Measurements from ENCODE around the gene VEGFB.

VEGFB gene

GRCh38 chr11:64260147-64260708 lies 25.8 kb downstream of the VEGFB start:
- H3K27me3 ChIP-seq (ENCODE audit: insufficient read depth, low read length, poor library complexity): no peaks in the 10 kb centered on the region
- H3K36me3 ChIP-seq (ENCODE audit: insufficient read depth, low read length): peaks cover 49% of the 10 kb centered on the region
- no peak for DNase-seq
- H3K9ac ChIP-seq (ENCODE audit: low read depth, low read length): no peak overlapping the region
- H3K9me3 ChIP-seq (ENCODE audit: insufficient read depth, low read length, severe bottlenecking): no peaks in the 10 kb centered on the region
- no peak overlapping the region for H3K27ac ChIP-seq (ENCODE audit: low read length)
- no peaks in the 10 kb centered on the region for H4K20me1 ChIP-seq (ENCODE audit: insufficient read depth, low read length)
- H3K4me2 ChIP-seq (ENCODE audit: insufficient read depth, low read length): no peak overlapping the region
- TF ChIP-seq, protein P1, sequence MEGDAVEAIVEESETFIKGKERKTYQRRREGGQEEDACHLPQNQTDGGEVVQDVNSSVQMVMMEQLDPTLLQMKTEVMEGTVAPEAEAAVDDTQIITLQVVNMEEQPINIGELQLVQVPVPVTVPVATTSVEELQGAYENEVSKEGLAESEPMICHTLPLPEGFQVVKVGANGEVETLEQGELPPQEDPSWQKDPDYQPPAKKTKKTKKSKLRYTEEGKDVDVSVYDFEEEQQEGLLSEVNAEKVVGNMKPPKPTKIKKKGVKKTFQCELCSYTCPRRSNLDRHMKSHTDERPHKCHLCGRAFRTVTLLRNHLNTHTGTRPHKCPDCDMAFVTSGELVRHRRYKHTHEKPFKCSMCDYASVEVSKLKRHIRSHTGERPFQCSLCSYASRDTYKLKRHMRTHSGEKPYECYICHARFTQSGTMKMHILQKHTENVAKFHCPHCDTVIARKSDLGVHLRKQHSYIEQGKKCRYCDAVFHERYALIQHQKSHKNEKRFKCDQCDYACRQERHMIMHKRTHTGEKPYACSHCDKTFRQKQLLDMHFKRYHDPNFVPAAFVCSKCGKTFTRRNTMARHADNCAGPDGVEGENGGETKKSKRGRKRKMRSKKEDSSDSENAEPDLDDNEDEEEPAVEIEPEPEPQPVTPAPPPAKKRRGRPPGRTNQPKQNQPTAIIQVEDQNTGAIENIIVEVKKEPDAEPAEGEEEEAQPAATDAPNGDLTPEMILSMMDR (IDR thresholded peaks at IDR 0.05; ENCODE audit: borderline replicate concordance, extremely low read depth, low read length, poor library complexity, severe bottlenecking): no peak
- TF ChIP-seq EZH2 (IDR thresholded peaks at IDR 0.05; ENCODE audit: borderline replicate concordance, low read depth, low read length, severe bottlenecking): no peak
- H3K79me2 ChIP-seq (ENCODE audit: insufficient read depth, low read length): no peaks in the 10 kb centered on the region
- H3K4me3 ChIP-seq (ENCODE audit: low read depth in 1 of 2, low read length in 2 of 2): no peak overlapping the region
- no peak overlapping the region for H2AFZ ChIP-seq (ENCODE audit: low read depth, low read length)
- H3K4me1 ChIP-seq (ENCODE audit: insufficient read depth, low read length): no peaks in the 10 kb centered on the region
- no peak for ATAC-seq (ENCODE audit: insufficient read depth, low read depth)

DNA sequence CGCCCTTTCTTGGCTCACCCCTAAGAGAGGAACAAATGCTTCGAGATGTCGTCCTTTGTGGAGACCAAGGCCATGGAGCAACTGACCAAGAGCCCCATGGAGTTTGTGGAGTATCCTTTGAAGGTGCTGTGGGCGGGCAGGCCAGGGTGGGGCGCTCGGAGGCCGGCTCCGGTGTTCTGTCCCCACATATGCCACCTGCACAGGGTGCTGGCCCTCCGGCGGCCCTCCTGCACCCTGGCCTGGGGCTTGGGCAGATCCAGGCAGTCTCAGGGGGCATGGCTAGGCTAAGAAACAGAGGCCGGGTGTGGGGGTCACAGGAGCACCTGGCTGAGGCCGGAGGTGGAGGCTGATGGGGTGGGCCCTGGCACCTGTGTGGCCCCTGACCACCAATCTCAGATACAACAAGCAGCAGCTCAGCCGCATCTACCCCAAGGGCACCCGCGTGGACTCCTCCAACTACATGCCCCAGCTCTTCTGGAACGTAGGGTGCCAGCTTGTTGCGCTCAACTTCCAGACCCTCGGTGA lies 27.2 kb downstream of the VEGFB start:
- no peaks in the 10 kb centered on the region for H3K79me2 ChIP-seq (ENCODE audit: insufficient read depth, low read length)
- ATAC-seq (ENCODE audit: insufficient read depth, low read depth): no peak
- DNase-seq: no peak
- H3K27me3 ChIP-seq (ENCODE audit: insufficient read depth, low read length, poor library complexity): no peaks in the 10 kb centered on the region
- H4K20me1 ChIP-seq (ENCODE audit: insufficient read depth, low read length): no peaks in the 10 kb centered on the region
- peaks cover 46% of the 10 kb centered on the region for H3K36me3 ChIP-seq (ENCODE audit: insufficient read depth, low read length)
- no peak overlapping the region for H3K4me3 ChIP-seq (ENCODE audit: low read depth in 1 of 2, low read length in 2 of 2)
- no peaks in the 10 kb centered on the region for H3K9me3 ChIP-seq (ENCODE audit: insufficient read depth, low read length, severe bottlenecking)
- H3K4me2 ChIP-seq (ENCODE audit: insufficient read depth, low read length): no peak overlapping the region
- H3K27ac ChIP-seq (ENCODE audit: low read length): no peak overlapping the region
- no peak overlapping the region for H2AFZ ChIP-seq (ENCODE audit: low read depth, low read length)
- no peaks in the 10 kb centered on the region for H3K4me1 ChIP-seq (ENCODE audit: insufficient read depth, low read length)
- TF ChIP-seq, protein P1 (IDR thresholded peaks at IDR 0.05; ENCODE audit: borderline replicate concordance, extremely low read depth, low read length, poor library complexity, severe bottlenecking): no peak
- TF ChIP-seq EZH2 (IDR thresholded peaks at IDR 0.05; ENCODE audit: borderline replicate concordance, low read depth, low read length, severe bottlenecking): no peak
- no peak overlapping the region for H3K9ac ChIP-seq (ENCODE audit: low read depth, low read length)

DNA sequence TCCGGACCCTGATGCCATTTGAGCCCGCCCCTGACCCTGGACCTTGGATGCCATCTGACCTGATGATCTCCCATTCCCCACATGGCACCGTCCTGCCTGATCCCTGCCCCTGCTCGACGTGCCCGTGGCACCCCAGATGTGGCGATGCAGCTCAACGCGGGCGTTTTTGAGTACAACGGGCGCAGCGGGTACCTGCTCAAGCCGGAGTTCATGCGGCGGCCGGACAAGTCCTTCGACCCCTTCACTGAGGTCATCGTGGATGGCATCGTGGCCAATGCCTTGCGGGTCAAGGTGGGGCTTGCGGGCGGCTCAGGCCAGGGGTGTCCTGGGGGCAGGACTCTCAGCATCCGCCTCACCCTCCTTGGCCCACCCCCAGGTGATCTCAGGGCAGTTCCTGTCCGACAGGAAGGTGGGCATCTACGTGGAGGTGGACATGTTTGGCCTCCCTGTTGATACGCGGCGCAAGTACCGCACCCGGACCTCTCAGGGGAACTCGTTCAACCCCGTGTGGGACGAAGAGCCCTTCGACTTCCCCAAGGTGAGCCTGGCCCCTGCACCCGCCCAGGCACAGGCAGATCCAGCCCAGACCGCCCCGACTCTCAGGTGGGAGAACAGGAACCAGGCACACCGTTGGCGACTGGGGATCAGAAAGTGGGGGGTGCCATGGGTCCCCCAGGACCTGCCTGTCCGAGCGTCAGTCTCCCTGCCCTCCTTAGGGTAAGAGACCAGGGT lies 28.1 kb downstream of the VEGFB start:
- H3K36me3 ChIP-seq (ENCODE audit: insufficient read depth, low read length): peaks cover 44% of the 10 kb centered on the region
- no peak for ATAC-seq (ENCODE audit: insufficient read depth, low read depth)
- no peaks in the 10 kb centered on the region for H3K4me1 ChIP-seq (ENCODE audit: insufficient read depth, low read length)
- no peaks in the 10 kb centered on the region for H3K79me2 ChIP-seq (ENCODE audit: insufficient read depth, low read length)
- no peak overlapping the region for H3K4me2 ChIP-seq (ENCODE audit: insufficient read depth, low read length)
- H3K4me3 ChIP-seq (ENCODE audit: low read depth in 1 of 2, low read length in 2 of 2): no peak overlapping the region
- no peak overlapping the region for H3K9ac ChIP-seq (ENCODE audit: low read depth, low read length)
- no peak overlapping the region for H2AFZ ChIP-seq (ENCODE audit: low read depth, low read length)
- no peak for DNase-seq
- no peaks in the 10 kb centered on the region for H3K9me3 ChIP-seq (ENCODE audit: insufficient read depth, low read length, severe bottlenecking)
- H4K20me1 ChIP-seq (ENCODE audit: insufficient read depth, low read length): no peaks in the 10 kb centered on the region
- H3K27ac ChIP-seq (ENCODE audit: low read length): no peak overlapping the region
- H3K27me3 ChIP-seq (ENCODE audit: insufficient read depth, low read length, poor library complexity): no peaks in the 10 kb centered on the region
- no peak for TF ChIP-seq EZH2 (IDR thresholded peaks at IDR 0.05; ENCODE audit: borderline replicate concordance, low read depth, low read length, severe bottlenecking)
- TF ChIP-seq, protein P1 (IDR thresholded peaks at IDR 0.05; ENCODE audit: borderline replicate concordance, extremely low read depth, low read length, poor library complexity, severe bottlenecking): no peak

Measured in DND-41 (cell line).